HFFc6 (cell line): ENCODE measurements around the gene MIGA2. TPM values are rescaled to one million over a fixed set of nuclear protein-coding genes. Genes with fewer than 3 reads are reported as not detected.
"Not testable (repeated sequence)": the region's sequence is repeated elsewhere in the genome, so short reads cannot be mapped to it uniquely, and the experiment has no call there.

ENCODE experiments used
- DNase-seq: peaks from one replicate; pipeline ENCODE4 v3.0.0-alpha.2; 2018
- H3K27ac Mint-ChIP-seq: 2 replicates; pipeline ENCODE4 v1.8.0; 2020; ENCODE audit warnings: mild to moderate bottlenecking, mixed read lengths
- H3K27me3 Mint-ChIP-seq: 2 replicates; pipeline ENCODE4 v1.8.0; 2021; ENCODE audit warnings: mild to moderate bottlenecking, moderate library complexity, mixed read lengths; ENCODE audit not compliant: insufficient read depth
- H3K36me3 Mint-ChIP-seq: 2 replicates; pipeline ENCODE4 v1.8.0; 2021; ENCODE audit warnings: low read depth, mixed read lengths
- H3K4me1 Mint-ChIP-seq: 2 replicates; pipeline ENCODE4 v1.8.0; 2020; ENCODE audit warnings: low read depth, mixed read lengths
- H3K4me3 Mint-ChIP-seq: 2 replicates; pipeline ENCODE4 v1.8.0; 2020; ENCODE audit warnings: mild to moderate bottlenecking, moderate library complexity, mixed read lengths
- H3K9me3 Mint-ChIP-seq: 2 replicates; pipeline ENCODE4 v1.8.0; 2020; ENCODE audit warnings: mild to moderate bottlenecking, mixed read lengths
- CTCF ChIP-seq: fragments of 200-600 bp; sonication (generic); IDR thresholded peaks from 2 replicates; pipeline ENCODE4 v1.5.0; 2021; ENCODE audit warnings: antibody characterized with exemption, mild to moderate bottlenecking
- total RNA-seq, 6 experiments: library from RNA; stranded (reverse); fragmentation: NEBNext Ultra II Directional; extraction: Animal tissue kit (Norgen Biotek cat#: 25700); gene quantifications; 2 replicates in 1 of 6; 3 replicates in 5 of 6; pipeline ENCODE4 v1.2.3, GENCODE V29; 2021

Gene MIGA2
- total RNA-seq, 6 experiments from 2014 or later = 20.2 to 30.2 (median 22.2) TPM

GRCh38 chr9:129109952-129110739, 73.7 kb downstream of the MIGA2 start:
- H3K9me3 Mint-ChIP-seq = no peaks in the 10 kb centered on the region
- DNase-seq = peak; percentile 7
- no peaks in the 10 kb centered on the region for H3K27me3 Mint-ChIP-seq
- TF ChIP-seq CTCF = no peak
- H3K4me3 Mint-ChIP-seq = peak overlapping the region; percentile 90
- peaks cover 28% of the 10 kb centered on the region for H3K4me1 Mint-ChIP-seq
- peak overlapping the region; percentile 67; the same call in 1 of the 2 replicates for H3K27ac Mint-ChIP-seq
- peaks cover 5% of the 10 kb centered on the region; the same call in 1 of the 2 replicates for H3K36me3 Mint-ChIP-seq

DNA sequence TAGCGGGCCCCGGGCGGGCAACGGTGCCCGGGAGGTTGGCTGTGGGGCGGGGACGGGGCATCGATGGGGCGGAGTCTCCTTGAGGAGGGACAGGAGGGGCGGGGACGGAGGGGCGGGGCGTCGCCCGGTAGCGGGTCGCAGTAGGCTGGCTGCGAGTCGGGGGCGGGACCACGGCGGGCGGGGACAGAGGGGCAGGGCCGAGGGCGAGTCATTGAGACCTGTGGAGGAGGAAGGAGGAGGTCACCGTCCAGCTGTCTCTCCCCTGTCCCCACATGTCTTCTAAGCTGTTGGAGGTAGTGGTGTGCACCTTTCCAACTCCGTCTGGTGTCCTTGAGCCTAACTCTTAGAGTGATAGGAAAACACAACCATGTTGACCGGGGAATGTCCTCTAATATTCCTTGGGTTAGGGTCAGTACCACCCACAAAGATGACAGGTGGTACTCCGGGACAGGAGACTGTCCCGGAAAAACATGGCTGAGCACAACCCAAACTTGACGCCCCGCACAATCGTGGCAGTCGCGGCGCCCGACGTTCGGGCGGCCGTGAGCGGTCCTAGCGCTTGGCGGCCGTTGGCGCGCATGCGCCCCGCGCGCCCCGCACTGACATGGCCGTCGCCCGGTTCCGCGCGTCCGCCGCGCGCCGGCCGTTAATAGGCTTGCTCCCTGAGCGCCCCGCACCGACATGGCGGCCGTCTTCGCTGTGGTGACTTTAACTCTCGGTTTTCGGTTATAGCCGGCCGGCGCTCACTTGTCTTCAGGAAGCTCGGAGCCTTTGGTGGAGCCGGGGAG, 74.5 kb downstream of the MIGA2 start, which contains the start of the genes CRAT and PTPA:
Gene CRAT, minus strand, starts transcription at position 54 of the 788 bp plus-strand sequence. CDS start 284 bp downstream, outside the sequence.
Gene PTPA, plus strand, starts transcription at position 676 of the 788 bp plus-strand sequence. CDS start 186 bp downstream, outside the sequence.
- H3K27ac Mint-ChIP-seq = peak within 1 kb of the TSS; percentile 96

GRCh38 chr9:129111528-129112151, 75.2 kb downstream of the MIGA2 start:
- H3K27ac Mint-ChIP-seq = peak overlapping the region; percentile 96
- H3K36me3 Mint-ChIP-seq = peaks cover 5% of the 10 kb centered on the region; the same call in 1 of the 2 replicates
- peak; percentile 5 for DNase-seq
- H3K4me1 Mint-ChIP-seq = peaks cover 29% of the 10 kb centered on the region
- TF ChIP-seq CTCF = no peak
- no peaks in the 10 kb centered on the region for H3K9me3 Mint-ChIP-seq
- peak overlapping the region; percentile 90 for H3K4me3 Mint-ChIP-seq
- no peaks in the 10 kb centered on the region for H3K27me3 Mint-ChIP-seq

More for the DNA sequence above, 74.5 kb downstream of the MIGA2 start, which contains the start of the genes CRAT and PTPA:
- no peaks in the 10 kb centered on the region for H3K9me3 Mint-ChIP-seq
- peaks cover 29% of the 10 kb centered on the region for H3K4me1 Mint-ChIP-seq
- peak within 1 kb of the TSS; percentile 90 for H3K4me3 Mint-ChIP-seq
- H3K36me3 Mint-ChIP-seq = peaks cover 5% of the 10 kb centered on the region; the same call in 1 of the 2 replicates
- DNase-seq = peak; percentile 90
- H3K27me3 Mint-ChIP-seq = no peaks in the 10 kb centered on the region
- no peak for TF ChIP-seq CTCF

DNA sequence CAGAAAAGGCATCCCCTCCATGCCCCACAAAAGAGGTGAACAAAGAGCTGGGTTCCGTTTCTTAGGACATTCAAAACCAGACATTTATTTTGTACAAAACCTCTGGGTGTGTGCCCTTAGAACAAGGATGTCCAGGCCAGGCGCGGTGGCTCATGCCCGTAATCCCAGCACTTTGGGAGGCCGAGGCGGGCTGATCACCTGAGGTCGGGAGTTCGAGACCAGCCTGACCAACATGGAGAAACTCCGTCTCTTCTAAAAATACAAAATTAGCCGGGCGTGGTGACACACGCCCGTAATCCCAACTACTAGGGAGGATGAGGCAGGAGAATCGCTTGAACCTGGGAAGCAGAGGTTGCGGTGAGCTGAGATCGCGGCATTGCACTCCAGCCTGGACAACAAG, 76.1 kb downstream of the MIGA2 start:
- H3K27me3 Mint-ChIP-seq, H3K9me3 Mint-ChIP-seq, H3K36me3 Mint-ChIP-seq, DNase-seq, H3K27ac Mint-ChIP-seq: not testable (repeated sequence)
- Mint-ChIP-seq H3K4me1 (peaks cover 29% of the 10 kb centered on the region), H3K4me3 (peak overlapping the region; percentile 90)

GRCh38 chr9:129113645-129114304, 77.3 kb downstream of the MIGA2 start:
- DNase-seq = no peak
- Mint-ChIP-seq H3K4me3 (no peak overlapping the region), H3K27me3 (no peaks in the 10 kb centered on the region), H3K9me3 (no peaks in the 10 kb centered on the region), H3K36me3 (no peaks in the 10 kb centered on the region), H3K4me1 (peaks cover 27% of the 10 kb centered on the region), H3K27ac (no peak overlapping the region)
- no peak for TF ChIP-seq CTCF
